Epithelial cell of esophagus (primary cell): ENCODE results near the gene BDH1.

Source experiments
- DNase-seq: peaks from one replicate; pipeline ENCODE4 v3.0.0; 2010; ENCODE audit warnings: low read depth
- H3K4me3 ChIP-seq: 2 replicates; pipeline ENCODE4 v1.5.1; 2011; ENCODE audit warnings: mild to moderate bottlenecking, low read length, control low read depth
- TF ChIP-seq, protein P1 (sequence below): IDR thresholded peaks from 2 replicates; pipeline ENCODE4 v1.5.1; 2011; ENCODE audit warnings: low read depth, mild to moderate bottlenecking, low read length, control low read depth, inconsistent platforms; ENCODE audit not compliant: insufficient read depth; ENCODE audit errors: missing control alignments

Gene BDH1

GRCh38 chr3:197554562-197555280, 1.0 kb downstream of the BDH1 start:
- peak; percentile 97 for DNase-seq
- peak overlapping the region; percentile 77 for H3K4me3 ChIP-seq
- TF ChIP-seq, protein P1, sequence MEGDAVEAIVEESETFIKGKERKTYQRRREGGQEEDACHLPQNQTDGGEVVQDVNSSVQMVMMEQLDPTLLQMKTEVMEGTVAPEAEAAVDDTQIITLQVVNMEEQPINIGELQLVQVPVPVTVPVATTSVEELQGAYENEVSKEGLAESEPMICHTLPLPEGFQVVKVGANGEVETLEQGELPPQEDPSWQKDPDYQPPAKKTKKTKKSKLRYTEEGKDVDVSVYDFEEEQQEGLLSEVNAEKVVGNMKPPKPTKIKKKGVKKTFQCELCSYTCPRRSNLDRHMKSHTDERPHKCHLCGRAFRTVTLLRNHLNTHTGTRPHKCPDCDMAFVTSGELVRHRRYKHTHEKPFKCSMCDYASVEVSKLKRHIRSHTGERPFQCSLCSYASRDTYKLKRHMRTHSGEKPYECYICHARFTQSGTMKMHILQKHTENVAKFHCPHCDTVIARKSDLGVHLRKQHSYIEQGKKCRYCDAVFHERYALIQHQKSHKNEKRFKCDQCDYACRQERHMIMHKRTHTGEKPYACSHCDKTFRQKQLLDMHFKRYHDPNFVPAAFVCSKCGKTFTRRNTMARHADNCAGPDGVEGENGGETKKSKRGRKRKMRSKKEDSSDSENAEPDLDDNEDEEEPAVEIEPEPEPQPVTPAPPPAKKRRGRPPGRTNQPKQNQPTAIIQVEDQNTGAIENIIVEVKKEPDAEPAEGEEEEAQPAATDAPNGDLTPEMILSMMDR = peak; percentile 43

DNA sequence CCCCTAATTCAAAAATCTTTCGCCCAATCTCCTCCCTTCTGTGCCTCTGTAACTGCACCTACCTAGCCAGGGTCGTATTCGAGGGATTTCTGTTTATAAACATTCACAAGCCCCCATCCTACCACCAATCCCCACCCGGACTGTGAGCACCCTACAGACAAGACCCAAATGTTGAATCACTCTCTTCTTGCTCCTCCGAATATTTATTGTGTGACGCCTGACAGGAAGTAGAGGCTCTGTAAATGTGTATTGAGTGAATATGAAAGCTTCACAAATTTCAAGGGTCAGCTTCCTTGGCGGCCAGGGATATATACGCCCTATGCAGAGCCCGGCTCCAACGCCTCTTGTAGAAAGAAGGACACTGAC, 1.6 kb downstream of the BDH1 start:
- no peak for DNase-seq
- TF ChIP-seq, protein P1 = no peak

DNA sequence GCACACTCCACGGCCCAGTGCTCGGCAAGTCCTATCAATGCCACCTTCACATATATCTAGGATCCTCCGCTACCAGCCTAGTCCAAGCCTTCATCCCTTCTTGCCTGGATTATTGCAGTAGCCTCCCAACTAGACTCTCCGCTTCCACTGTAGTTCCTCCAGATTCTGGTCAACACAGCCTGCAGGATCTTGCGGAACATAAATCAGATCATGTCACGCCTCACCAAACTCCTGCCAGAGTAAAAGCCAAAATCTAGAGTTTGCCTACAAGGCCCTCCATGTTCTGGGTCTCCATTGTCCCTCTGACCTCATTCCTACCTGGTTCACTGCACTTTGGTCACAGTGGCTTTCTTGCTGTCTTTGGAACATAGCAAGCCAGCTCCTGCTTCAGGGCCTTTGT, 3.6 kb downstream of the BDH1 start:
- TF ChIP-seq, protein P1 = no peak
- no peak for DNase-seq

More for the DNA sequence above, 1.6 kb downstream of the BDH1 start:
- H3K4me3 ChIP-seq = peak overlapping the region; percentile 77

DNA sequence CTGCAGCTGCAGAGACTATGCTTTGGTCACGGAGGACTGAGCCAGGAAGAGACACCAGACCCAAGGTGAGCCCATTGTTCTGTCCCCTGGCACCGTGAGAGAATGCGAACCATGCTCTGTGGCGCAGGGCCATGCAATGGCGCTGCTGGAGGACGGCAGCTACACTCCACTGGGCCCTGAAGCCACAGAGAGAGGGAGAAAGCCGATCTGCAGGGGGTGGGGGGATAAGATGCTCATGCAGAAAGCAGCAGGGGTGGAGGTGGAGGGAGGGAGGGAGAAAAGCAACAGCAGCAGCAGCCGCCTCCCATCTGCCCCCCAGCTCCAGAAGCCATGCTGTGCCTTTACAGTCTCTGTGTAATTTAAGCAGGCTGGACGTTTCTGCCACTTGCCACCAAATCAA, 5.3 kb downstream of the BDH1 start:
- no peak for DNase-seq
- TF ChIP-seq, protein P1 = no peak
- H3K4me3 ChIP-seq = no peak overlapping the region

More for the DNA sequence above, 3.6 kb downstream of the BDH1 start:
- no peak overlapping the region for H3K4me3 ChIP-seq

DNA sequence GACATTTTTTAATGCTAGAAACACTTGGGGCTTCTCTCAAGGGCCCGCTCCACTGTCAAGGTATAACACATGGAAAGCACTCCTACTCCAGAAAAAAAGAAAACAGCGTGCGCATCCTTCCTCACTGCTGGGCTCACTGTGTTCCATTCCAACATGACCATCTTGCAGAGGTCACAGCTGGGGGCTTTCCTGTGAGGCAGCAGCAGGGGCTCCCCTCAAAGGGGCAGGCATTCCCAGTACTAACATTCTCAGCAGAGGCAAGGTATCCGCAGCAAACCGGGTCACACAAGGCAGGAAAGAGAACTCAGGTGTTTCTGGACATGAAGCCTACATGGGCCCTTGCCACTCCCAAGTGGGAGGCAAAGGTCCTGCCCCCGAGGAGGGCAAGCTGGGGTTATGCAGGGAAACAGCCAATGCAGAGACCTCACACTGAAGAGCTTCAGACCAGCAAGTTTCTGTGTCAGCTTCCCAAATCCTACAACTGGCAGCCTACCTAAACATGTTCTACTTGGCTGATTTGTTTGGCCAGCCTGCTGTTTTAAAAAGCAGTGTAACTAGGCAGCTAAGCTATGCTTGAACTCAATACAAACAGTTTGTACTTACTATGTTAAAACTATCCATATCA, 6.4 kb downstream of the BDH1 start:
- TF ChIP-seq, protein P1 = no peak

DNA sequence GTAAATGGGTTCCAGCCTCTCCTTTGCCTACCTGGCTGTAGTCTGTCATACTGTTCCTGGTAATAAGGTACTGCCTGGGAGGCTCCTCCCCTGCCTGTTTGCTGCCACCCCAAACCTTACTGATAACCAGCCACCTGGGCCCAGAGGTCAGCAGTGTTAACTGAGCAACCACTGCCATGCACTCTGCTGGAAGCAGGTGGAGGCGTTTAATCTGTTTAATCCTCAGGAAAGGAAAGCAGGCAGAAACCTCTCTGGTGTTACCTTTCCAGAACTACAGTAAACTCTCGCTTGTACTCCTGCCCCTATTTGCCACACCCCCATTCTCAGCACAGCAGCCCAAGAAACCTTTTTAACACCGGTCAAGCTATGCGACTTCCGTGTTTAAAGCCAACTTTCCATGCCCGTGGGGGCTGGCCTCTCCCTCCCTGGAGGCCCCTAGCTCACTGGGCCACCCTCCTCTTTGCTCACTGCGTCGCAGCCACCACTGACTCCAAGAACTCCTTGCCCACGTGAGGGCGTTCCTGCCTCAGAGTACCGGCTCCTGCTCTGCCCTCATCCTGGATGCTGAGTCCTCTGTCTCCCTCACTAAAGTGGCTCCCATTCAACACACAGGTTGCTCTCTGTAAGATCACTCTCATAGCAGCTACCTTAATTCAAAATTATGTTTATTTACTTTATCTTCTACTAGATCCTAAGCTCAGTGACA, 8.3 kb downstream of the BDH1 start:
- H3K4me3 ChIP-seq = no peak overlapping the region
- peak; percentile 47 for DNase-seq
- TF ChIP-seq, protein P1 = peak; percentile 33

More for the DNA sequence above, 6.4 kb downstream of the BDH1 start:
- DNase-seq = no peak
- H3K4me3 ChIP-seq = no peak overlapping the region
